MM.1S (cell line): ENCODE measurements around the gene NEMP1.
"Not testable (repeated sequence)": the region's sequence is repeated elsewhere in the genome, so short reads cannot be mapped to it uniquely, and the experiment has no call there.

Experiments
- DNase-seq: peaks from one replicate; pipeline ENCODE4 v3.0.0-alpha.2; 2015
- H2AFZ ChIP-seq: fragments of 300-600 bp; sonication (generic); 2 replicates; pipeline ENCODE4 v1.6.0; 2016; ENCODE audit warnings: antibody characterized with exemption, low read length
- H3F3A ChIP-seq: fragments of 300-600 bp; sonication (generic); 2 replicates; pipeline ENCODE4 v1.6.1; 2016; ENCODE audit warnings: mild to moderate bottlenecking, antibody characterized with exemption, low read length, moderate library complexity, mixed read lengths; ENCODE audit not compliant: insufficient read depth
- H3K27ac ChIP-seq: fragments of 300-600 bp; sonication (generic); 2 replicates; pipeline ENCODE4 v1.5.1; 2016; ENCODE audit warnings: mild to moderate bottlenecking, low read length
- H3K27me3 ChIP-seq: fragments of 300-600 bp; sonication (generic); replicated peaks from 2 replicates; pipeline ENCODE4 v1.6.0; 2016; ENCODE audit warnings: low read length; ENCODE audit not compliant: insufficient read depth
- H3K36me3 ChIP-seq: fragments of 300-600 bp; sonication (generic); replicated peaks from 2 replicates; pipeline ENCODE4 v1.6.1; 2016; ENCODE audit warnings: mild to moderate bottlenecking, low read length, mixed read lengths; ENCODE audit not compliant: insufficient read depth
- H3K4me1 ChIP-seq: fragments of 300-600 bp; sonication (generic); 2 replicates; pipeline ENCODE4 v1.6.1; 2016; ENCODE audit warnings: low read length, mixed read lengths
- H3K4me2 ChIP-seq: fragments of 300-600 bp; sonication (generic); 2 replicates; pipeline ENCODE4 v1.6.0; 2016; ENCODE audit warnings: low read depth, low read length
- H3K4me3 ChIP-seq: fragments of 300-600 bp; sonication (generic); 2 replicates; pipeline ENCODE4 v1.5.1; 2016; ENCODE audit warnings: low read length, mixed read lengths
- H3K79me2 ChIP-seq: fragments of 300-600 bp; sonication (generic); 2 replicates; pipeline ENCODE4 v1.6.1; 2016; ENCODE audit warnings: mixed run types, low read length, mixed read lengths
- H3K9ac ChIP-seq: fragments of 300-600 bp; sonication (generic); 2 replicates; pipeline ENCODE4 v1.6.1; 2016; ENCODE audit warnings: low read length, mixed read lengths
- H3K9me2 ChIP-seq: fragments of 300-600 bp; sonication (generic); replicated peaks from 2 replicates; pipeline ENCODE4 v1.6.1; 2016; ENCODE audit warnings: mild to moderate bottlenecking, low read length, mixed read lengths; ENCODE audit not compliant: insufficient read depth
- H3K9me3 ChIP-seq: fragments of 300-600 bp; sonication (generic); replicated peaks from 2 replicates; pipeline ENCODE4 v1.6.1; 2016; ENCODE audit warnings: mild to moderate bottlenecking, low read length, mixed read lengths; ENCODE audit not compliant: insufficient read depth
- H4K20me1 ChIP-seq: fragments of 300-600 bp; sonication (generic); 2 replicates; pipeline ENCODE4 v1.6.1; 2016; ENCODE audit warnings: mild to moderate bottlenecking, low read length, moderate library complexity, mixed read lengths; ENCODE audit not compliant: insufficient read depth
- EZH2 ChIP-seq: fragments of 300-600 bp; sonication (generic); optimal IDR thresholded peaks from 2 replicates; pipeline ENCODE3; 2017; ENCODE audit warnings: low read depth, mild to moderate bottlenecking, antibody characterized with exemption, low read length, mixed read lengths
- EZH2phosphoT487 ChIP-seq: fragments of 300-600 bp; sonication (generic); IDR thresholded peaks from 2 replicates; pipeline ENCODE4 v1.6.1; 2018; ENCODE audit warnings: antibody characterized with exemption, low read length
- TF ChIP-seq, protein P1 (sequence below): fragments of 300-600 bp; sonication (generic); IDR thresholded peaks from 2 replicates; pipeline ENCODE4 v1.5.1; 2016; ENCODE audit warnings: antibody characterized with exemption, low read length, mixed read lengths

Gene NEMP1

DNA sequence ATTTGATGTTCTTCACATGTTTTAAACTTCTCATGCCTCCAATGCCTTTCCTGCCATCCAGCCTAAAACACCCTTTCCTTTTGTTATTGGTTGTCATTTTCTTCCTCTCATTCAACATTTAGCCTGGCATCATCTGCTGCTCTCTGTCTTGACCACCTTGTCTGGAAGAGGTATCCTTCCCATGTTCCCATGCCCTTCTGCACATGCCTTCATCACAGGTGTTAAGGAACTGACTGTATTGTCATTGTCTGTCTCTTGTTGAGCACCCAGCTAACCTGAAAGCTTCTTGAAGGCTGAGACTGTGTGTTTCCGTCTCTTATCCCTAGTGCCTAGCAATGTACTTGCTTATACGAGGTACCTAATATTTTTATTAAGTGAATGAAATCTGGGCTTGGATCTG, 45.2 kb upstream of the NEMP1 start:
- peaks cover 8% of the 10 kb centered on the region for H3K27me3 ChIP-seq
- no peaks in the 10 kb centered on the region for H3K9me2 ChIP-seq
- no peaks in the 10 kb centered on the region for H3K79me2 ChIP-seq
- H3K4me1 ChIP-seq, result peaks cover 5% of the 10 kb centered on the region; the same call in 1 of the 2 replicates
- TF ChIP-seq, protein P1, sequence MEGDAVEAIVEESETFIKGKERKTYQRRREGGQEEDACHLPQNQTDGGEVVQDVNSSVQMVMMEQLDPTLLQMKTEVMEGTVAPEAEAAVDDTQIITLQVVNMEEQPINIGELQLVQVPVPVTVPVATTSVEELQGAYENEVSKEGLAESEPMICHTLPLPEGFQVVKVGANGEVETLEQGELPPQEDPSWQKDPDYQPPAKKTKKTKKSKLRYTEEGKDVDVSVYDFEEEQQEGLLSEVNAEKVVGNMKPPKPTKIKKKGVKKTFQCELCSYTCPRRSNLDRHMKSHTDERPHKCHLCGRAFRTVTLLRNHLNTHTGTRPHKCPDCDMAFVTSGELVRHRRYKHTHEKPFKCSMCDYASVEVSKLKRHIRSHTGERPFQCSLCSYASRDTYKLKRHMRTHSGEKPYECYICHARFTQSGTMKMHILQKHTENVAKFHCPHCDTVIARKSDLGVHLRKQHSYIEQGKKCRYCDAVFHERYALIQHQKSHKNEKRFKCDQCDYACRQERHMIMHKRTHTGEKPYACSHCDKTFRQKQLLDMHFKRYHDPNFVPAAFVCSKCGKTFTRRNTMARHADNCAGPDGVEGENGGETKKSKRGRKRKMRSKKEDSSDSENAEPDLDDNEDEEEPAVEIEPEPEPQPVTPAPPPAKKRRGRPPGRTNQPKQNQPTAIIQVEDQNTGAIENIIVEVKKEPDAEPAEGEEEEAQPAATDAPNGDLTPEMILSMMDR, result no peak
- no peak for TF ChIP-seq EZH2phosphoT487
- no peak for TF ChIP-seq EZH2
- H2AFZ ChIP-seq, result no peak overlapping the region
- H3K4me2 ChIP-seq, result no peak overlapping the region
- DNase-seq, result no peak
- H3K9me3 ChIP-seq, result no peaks in the 10 kb centered on the region
- H3K4me3 ChIP-seq, result no peak overlapping the region
- no peak overlapping the region for H3K9ac ChIP-seq
- no peak overlapping the region for H3K27ac ChIP-seq
- no peaks in the 10 kb centered on the region for H3F3A ChIP-seq
- H3K36me3 ChIP-seq, result no peaks in the 10 kb centered on the region
- H4K20me1 ChIP-seq, result no peaks in the 10 kb centered on the region

DNA sequence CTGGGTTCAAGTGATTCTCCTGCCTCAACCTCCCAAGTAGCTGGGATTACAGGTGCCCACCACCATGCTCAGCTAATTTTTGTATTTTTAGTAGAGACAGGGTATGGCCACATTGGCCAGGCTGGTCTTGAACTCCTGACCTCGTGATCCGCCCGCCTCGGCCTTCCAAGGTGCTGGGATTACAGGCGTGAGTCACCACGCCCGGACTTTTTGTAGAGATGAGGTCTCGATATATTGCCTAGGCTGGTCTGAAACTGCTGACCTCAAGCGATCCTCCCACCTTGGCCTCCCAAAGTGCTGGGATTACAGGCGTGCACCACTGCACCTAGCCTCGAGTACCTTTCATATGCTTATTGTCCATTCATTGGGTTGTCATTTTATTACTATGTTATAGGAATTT, 42.1 kb upstream of the NEMP1 start:
- H3F3A ChIP-seq, H3K4me3 ChIP-seq, H3K27me3 ChIP-seq, H3K9me2 ChIP-seq, H2AFZ ChIP-seq, H3K9me3 ChIP-seq, DNase-seq, H3K4me2 ChIP-seq, H3K4me1 ChIP-seq, H3K27ac ChIP-seq, H3K79me2 ChIP-seq, H3K36me3 ChIP-seq, H4K20me1 ChIP-seq, H3K9ac ChIP-seq: not testable (repeated sequence)

DNA sequence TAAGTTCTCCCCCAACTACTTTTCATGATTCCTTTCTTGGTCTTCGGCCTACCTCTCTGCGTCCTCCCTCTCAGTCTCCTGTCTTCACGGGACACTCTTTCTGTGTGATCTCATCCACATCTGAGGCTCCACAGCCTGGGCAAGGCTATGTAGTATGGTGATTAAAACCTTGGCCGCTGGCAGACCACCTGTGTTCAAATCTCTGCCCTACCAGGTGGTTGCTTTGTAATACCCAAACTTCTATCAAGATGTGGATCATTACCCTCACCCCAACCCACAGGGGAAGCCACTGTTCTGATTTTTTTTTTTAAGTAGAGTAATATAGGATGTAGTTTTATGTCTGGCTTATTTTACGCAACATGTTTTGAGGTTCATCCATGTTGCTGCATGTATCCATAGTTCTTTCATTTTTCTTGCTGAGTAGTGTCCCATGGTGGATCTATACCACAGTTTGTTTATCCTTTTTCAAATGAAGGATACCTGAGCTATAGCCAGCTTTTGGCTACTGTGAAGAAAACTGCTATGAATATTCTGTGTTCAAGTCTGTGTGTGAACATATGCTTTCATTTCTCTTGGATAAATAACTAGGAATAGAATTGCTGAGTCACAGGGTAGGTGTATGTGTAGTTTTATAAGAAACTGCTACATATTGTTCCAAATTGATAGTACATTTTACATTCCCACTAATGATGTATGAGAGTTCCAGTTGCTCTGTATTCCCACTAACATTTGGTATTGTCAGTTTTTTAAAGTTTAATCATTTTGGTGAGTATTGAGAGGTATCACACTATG, 40.9 kb upstream of the NEMP1 start:
- no peak overlapping the region for H3K9ac ChIP-seq
- H3K4me1 ChIP-seq, result no peaks in the 10 kb centered on the region
- no peaks in the 10 kb centered on the region for H3F3A ChIP-seq
- DNase-seq, result no peak
- no peak overlapping the region for H3K4me3 ChIP-seq
- no peaks in the 10 kb centered on the region for H3K9me3 ChIP-seq
- H2AFZ ChIP-seq, result no peak overlapping the region
- TF ChIP-seq, protein P1, result no peak
- TF ChIP-seq EZH2phosphoT487 (no peak), EZH2 (no peak)
- no peaks in the 10 kb centered on the region for H3K79me2 ChIP-seq
- peaks cover 6% of the 10 kb centered on the region; the same call in 1 of the 2 replicates for H3K27me3 ChIP-seq
- no peaks in the 10 kb centered on the region for H4K20me1 ChIP-seq
- no peaks in the 10 kb centered on the region for H3K9me2 ChIP-seq
- H3K27ac ChIP-seq, result no peak overlapping the region
- no peaks in the 10 kb centered on the region for H3K36me3 ChIP-seq
- no peak overlapping the region for H3K4me2 ChIP-seq

DNA sequence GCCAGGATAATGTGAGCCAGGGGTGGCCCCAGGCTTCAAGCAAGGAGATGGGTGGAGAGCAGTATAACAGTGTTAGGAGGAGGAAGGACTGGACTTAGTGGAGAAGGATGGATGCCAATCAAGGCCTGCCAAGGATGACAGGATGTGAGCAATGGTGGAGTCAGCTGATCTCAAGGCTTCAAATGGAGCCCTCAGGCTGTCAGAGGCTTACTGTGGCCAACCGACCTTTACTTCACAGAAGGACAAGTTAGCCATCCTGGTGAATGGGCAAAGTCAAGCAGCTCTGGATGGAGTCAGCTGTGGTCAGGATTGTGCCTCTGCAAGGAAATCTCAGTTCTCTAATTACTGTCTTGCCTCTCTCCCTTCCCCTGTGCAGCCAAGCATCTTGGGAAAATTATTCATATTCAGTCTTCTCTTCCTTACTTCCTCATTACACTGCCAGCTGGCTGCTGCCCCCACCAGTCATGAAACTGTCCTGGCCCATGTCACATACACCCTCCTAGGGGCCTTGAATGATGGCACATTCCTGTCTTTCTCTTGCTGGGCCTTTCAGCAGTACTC, 40.2 kb upstream of the NEMP1 start:
- Histone ChIP-seq H3K9ac (no peak overlapping the region), H3K9me2 (no peaks in the 10 kb centered on the region), H3K4me2 (no peak overlapping the region), H3K4me1 (no peaks in the 10 kb centered on the region), H3K4me3 (no peak overlapping the region), H4K20me1 (no peaks in the 10 kb centered on the region), H3K27me3 (peaks cover 5% of the 10 kb centered on the region; the same call in 1 of the 2 replicates), H3F3A (no peaks in the 10 kb centered on the region), H3K79me2 (no peaks in the 10 kb centered on the region), H3K9me3 (no peaks in the 10 kb centered on the region), H2AFZ (no peak overlapping the region), H3K27ac (no peak overlapping the region), H3K36me3 (no peaks in the 10 kb centered on the region)
- TF ChIP-seq, protein P1, result no peak
- TF ChIP-seq EZH2phosphoT487, result no peak
- no peak for TF ChIP-seq EZH2
- DNase-seq, result no peak
